Activated T-helper 1 cell treated with anti-CD3 and anti-CD28 coated beads, Interleukin-2, amount 50 U/mL, for 16 hours (primary cell): ENCODE data around the gene LRRC46.

Source experiments
- DNase-seq, 2 donors: peaks; one replicate each; pipeline ENCODE4 v3.0.0-alpha.2; 2020; ENCODE audit warnings: low read depth in 1 of 2, low spot score in 1 of 2

Gene LRRC46

GRCh38 chr17:47831003-47831933 lies at the start of gene LRRC46, which contains the start of gene MRPL10:
TSS of gene LRRC46 (plus strand) at chr17:47831670. CDS start at chr17:47831990, 320 bp downstream.
TSS of gene MRPL10 (minus strand) at chr17:47831541. CDS start at chr17:47831511, 30 bp downstream.
- peak; percentile 87 to 88 for DNase-seq

DNA sequence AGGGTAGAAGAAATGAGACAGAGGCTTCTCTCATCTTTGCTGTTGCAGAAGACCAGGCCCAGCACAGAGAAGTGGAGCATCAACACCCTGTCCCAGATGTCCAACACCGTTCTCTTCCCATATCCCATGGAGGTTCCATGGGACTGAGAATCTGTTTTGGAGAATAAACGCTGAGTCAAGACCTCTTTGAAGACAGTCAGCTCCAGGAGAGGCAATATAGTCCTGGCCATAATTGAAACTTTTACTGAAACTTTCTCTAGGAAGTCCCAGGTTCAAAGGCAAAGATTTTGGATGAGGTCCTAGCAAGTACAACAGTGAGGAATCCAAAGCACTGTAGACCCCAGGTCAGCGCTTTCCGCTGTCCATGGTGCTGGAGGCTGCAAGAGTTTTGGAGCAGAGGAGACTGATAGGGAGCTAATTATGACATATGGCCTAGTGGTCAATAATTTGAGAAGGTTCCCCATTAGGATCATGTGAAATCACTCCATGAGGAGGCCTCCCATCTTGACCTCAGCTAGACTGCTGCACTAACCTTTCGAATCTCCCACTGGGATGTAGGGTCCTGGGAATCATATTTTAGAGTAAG lies 45.8 kb upstream of the LRRC46 start:
- no peak for DNase-seq

DNA sequence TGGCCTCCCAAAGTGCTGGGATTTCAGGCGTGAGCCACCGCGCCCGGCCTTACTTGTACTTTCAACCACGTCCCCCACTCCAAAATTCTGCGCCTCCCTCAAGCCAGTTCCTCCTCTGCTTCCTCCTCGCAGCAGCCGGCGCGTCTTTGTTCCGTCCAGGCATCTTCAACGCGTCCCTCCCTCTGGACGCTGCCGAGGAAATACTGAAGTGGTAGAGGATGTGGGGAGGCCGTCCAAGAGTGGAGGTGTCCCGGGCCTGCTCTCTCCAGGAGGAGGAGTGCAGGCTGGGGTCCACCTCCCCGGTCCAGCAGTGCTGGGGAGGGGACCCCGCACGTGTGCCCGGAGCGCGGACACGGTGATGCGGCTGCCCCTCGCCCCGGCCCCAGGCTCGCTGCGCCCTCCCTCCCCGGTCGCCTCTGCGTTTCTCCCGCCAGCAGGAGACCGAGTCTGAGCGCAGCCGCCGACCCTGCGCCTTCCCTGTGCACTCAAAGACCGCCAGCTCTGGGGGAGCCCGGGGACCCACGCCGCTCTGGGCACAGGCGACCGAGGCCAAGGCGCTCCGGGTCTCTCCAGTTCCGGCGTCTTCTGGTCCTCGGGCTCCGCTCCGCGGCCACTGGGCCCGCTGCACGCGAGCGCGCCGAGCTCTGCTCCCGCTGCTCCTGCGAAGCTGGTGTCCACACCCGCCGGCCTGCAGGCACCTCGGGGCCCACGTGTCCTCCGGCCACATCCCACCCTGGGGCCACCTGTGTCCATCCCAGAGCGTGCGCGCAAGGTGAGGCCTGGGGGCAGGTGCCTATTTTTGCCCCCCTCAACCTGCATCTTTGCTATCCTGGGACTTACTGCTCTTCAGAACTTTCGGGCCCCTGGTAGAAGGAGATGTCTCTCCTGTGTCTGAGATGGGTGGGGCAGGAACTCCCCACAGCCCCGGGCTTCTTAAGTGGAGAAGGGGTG lies 41.6 kb upstream of the LRRC46 start:
- DNase-seq, result peak in 1 of 2 donors; percentile 42

DNA sequence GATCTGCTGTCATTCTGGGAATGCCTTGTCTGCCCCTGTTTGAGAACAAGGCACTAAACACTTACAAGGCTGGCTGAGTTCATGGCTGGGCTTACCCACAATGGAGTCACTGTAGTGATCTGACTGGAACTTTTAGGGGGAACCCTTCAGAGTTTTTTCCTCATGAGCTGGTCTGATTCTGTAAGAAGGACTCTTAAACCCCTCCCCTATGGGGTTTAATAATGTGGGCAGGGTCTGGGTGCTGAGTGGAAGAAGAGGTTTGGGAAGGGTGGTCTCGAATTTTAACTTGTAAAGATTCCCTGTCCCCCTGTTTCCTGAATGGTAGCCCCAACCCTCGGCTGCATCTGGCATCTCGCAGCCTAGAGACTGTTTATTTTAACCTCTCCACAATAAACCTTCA lies 40.4 kb upstream of the LRRC46 start:
- DNase-seq, result no peak

DNA sequence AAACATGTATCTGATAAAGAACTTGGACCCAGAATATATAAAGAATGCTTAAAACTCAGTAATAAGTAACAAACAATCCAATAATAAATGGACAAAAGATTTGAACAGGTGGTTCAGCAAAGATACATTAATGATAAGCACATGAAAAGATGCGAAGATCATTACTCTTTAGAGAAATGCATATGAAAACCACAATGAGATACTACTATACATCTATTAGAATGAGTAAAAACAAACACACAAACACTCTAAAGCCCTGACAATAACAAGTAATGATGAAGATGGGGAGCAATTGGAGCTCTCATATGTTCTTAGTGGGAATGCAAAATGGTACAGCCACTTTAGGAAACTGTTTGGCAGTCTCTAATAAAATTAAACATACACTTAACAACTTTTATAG lies 39.0 kb upstream of the LRRC46 start:
- no peak for DNase-seq

GRCh38 chr17:47792979-47793378 lies 38.5 kb upstream of the LRRC46 start:
- no peak for DNase-seq

GRCh38 chr17:47797797-47798196 lies 33.7 kb upstream of the LRRC46 start:
- no peak for DNase-seq

DNA sequence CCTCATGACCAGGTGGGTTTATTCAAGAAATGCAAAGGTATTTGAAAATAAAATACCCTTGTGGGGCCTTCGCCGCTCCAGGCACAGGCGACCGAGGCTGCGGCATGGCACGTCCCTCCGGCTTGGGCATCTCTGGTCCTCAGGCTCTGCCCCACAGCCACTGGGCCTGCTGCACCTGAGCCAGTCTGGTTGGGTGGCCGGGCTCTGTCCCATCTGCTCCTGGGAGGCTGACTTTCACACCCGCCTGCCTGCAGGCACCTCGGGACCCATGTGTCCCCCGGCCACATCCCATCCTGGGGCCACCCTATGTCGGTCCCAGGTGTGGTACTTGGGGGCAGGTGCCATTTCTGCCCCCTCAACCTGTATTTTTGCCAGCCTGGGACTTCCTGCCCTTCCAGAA lies 30.8 kb upstream of the LRRC46 start:
- DNase-seq, result no peak

GRCh38 chr17:47801176-47801765 lies 30.2 kb upstream of the LRRC46 start:
- DNase-seq, result no peak

DNA sequence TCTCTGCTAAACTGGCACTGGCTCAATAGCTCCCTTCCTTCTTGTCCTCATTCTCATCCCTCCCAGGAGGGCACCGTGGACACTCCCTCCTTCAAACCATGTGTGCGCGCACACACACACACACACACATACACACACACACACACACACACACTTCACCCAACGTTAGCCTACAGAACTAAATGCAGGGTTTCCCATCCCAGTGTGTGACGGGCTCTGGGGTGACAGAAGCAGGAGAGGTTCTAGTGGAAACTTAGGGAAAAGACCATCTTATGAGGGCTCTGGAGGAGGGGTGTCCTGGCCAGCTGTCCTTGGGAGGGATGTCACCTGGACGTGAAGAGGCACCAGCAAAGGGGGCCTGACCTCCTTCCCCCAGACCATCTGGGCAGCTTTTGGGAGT lies 29.6 kb upstream of the LRRC46 start:
- DNase-seq, result no peak

- DNase-seq, result peak in 1 of 2 donors; percentile 25
These were observed 29.0 kb upstream of the LRRC46 start for GRCh38 chr17:47802341-47803022.

GRCh38 chr17:47803201-47803600 lies 28.3 kb upstream of the LRRC46 start:
- DNase-seq, result no peak

DNA sequence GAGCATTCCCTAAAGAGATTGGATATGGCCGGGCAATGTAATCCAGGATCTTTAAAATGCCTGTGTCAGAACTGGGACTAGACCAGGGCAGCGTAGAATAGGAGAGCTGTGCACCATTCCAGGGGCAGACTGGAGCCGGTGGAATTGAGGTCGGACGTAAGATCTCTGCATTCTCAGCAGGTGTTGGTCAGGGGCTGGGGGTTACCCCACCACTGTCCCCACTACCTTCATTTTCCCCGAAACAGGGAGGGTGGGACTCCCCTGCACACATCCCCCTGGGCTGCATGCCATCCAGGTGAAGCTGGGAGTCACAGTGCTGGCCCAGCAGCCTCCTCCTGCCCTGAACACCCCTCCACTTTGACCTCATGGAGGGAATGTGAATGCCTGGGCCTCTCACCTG lies 27.7 kb upstream of the LRRC46 start:
- no peak for DNase-seq

DNA sequence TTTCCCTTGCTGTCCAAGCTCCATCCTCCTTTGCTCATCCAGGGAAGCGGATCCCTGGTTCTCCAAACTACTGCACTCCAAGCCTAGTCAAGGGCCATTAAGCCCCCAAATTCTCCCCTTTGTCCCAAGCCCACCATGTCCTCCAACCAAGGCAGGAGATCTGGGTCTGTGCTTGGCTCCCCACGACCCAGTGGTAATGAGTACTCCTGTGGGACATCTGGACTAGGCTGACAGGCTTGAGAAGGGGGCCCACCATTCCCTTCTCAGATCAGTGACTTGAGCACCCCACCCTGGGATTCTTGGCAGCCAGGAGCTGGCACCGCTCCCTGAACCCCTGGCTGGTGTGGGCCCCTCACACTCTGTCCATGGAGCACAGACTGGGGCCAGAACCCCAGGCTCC lies 27.0 kb upstream of the LRRC46 start:
- no peak for DNase-seq

GRCh38 chr17:47806026-47806912 lies 25.2 kb upstream of the LRRC46 start:
- DNase-seq, result no peak

DNA sequence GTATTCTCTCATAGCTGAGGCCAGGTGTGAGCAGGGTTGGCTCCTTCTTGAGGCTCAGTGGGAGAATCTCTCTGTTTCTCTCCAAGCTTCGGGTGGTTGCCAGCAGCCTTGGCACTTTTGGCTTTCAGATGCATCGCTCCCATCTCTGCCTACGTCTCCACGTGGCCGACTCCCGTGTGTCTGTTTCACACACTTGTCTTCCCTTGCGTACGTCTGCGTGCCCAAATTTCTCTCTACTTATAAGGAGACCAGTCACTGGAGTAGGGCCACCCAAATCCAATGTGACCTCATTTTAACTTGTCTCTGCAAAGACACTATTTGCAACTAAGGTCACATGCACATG lies 24.6 kb upstream of the LRRC46 start:
- DNase-seq, result no peak

- DNase-seq, result no peak
These were observed 24.0 kb upstream of the LRRC46 start for GRCh38 chr17:47807421-47807820.

GRCh38 chr17:47808036-47808829 lies 23.2 kb upstream of the LRRC46 start:
- DNase-seq, result no peak
